GM18526 (cell line): ENCODE measurements around the gene NTM.

Source experiments
- POLR2A ChIP-seq: IDR thresholded peaks from 3 replicates; pipeline ENCODE4 v1.6.1; 2011; ENCODE audit not compliant: insufficient read length; ENCODE audit errors: extremely low read depth

NTM gene

DNA sequence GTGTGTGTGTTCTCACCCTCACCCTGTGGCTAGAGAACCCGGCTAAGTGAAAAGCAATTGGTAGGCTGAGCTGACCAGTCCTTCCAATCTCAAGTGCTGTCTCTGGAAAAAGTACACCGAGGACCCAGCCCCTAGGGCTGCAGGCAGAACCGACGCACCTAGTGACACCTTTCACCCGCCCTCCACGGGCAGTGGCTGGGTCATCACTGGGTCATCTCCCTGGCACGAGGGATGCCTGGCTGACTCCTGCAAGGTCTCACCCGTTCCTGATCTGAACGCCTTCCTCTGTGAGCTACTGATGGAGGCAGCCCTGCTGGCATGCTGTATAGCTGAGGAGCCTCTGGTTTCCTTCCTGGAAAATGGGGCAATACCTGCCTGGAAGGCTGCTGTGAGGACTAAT lies 311.5 kb downstream of the NTM start:
- no peak for TF ChIP-seq POLR2A

DNA sequence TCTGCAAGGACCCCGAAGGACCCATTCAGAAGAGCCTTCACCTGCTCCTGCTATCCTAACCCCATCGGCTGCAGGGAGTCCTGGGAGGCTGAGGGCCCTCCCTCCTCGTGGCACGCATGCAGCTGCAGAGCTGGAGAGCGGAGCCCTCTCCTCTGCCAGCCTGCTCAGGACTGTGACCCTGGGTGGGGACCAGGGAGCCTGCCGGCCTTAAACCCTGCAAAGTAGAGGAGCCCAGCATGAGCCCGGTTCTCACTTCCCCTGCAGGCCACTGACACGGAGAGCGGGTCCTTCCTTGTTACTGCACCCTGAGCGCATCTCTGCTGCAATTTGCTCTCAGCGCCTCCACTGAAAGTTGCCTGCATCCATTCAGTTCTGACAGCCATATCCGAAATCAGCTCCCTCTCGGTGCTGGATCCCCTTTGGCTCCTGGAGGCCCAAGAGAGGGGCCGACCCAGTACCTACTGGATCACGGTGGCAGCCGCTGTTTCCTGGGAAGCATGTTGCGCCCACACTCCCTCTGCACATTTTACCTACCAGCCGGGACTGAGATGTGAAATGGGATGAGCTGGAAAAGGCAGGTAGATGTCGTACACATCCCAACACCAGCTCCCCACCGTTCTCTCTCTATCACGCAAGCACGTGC lies 312.1 kb downstream of the NTM start:
- TF ChIP-seq POLR2A, result no peak

DNA sequence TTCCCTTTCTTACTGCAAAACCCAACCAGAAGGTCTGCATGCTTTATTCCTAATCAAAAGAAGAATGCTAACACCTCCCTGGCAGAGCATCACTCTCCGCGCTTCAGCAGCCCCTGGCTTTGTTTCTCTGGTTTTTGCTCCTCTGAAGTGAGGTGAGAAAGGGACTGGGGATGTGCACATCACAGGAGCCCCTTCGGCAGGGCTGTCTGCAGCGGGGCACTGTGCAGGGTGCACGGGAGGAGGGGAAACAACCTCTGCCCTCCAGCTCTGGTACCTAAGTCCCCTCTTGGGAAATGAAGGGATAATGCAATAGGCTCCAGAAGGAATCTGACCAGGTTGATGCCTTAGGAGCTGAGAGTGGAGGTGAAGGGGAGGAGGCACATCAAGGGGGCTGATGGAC lies 312.7 kb downstream of the NTM start:
- TF ChIP-seq POLR2A, result no peak

DNA sequence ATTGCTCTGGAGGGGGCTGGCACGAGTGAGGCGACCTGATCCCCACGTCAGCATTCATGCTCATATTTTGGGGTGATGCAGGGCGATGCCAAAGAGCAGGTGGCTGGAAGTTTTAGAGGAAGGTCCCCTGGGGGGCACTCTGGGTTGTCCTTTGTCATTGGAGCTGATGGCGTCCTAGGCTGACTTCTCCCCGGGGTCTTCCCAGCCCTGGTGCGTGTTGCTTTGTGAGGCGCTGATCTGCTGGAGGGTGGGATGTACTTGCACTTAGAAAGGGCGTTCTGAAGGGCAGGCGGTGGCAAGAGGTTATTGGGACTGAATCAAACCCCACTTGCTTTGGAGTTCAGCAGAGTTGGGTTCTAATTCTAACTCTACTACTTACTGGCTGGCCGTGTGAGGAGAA lies 313.3 kb downstream of the NTM start:
- TF ChIP-seq POLR2A, result no peak

DNA sequence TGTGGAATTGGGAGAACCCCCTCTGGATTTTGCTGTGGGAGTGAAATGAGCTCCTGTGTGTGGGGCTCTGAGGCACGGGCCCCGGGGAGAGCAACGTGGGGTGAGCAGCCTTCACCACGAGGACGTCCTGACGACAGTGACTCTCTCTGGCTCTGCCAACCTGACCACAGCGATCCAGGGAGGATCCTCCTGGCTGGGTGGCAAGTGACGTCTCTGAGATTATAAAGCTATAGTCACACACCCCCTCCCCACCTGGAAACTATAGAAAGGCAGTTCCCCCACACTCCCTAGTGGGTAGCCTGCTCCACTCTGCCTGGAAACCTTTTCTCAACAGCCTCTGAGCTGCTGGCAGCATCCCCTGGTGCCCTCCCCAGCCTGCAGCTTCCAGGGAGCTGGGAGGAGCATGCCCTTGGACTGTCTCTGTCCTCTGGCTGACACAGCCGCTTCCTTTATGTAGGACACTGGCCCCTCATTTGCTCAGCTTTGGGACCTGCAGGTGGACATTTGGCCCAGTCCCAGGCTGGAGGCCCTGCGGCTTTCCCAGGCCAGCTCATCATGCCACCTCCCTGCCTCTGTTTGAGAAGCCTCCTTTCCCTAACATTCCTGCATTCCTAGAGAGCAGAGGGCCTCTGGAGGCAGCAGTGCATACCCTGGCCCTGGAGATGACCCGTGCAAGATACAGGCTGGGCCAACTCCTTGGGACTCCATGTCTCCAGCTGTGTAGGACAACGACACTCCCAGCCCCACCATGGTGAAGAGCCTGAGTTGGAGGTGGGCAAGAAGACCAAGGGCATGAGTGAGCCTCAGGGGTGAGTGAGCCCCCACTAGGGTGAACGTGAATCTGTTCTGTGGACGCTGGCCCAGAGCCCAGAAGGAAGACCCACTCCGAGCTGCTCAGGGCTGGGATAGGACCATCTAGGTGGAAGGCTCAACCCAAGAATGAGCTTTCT lies 314.0 kb downstream of the NTM start:
- TF ChIP-seq POLR2A, result no peak

DNA sequence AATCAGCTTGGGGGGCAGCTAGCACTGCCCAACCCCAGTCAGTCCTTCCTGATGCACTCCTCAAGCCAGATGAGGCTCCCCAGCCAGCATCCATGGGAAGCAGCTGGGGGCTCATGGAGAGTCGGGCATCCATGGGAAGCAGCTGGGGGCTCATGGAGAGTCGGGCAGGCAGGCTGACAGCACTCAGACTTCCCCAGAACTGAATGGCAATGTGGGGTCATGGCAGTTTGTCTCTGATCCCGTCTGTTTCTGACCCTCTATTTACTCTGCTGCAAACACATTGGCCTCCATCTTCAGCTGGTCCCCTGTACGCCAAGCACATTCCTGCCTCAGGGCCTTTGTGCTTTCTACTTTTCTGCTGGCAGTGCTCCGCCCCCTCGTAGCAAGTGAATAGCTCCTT lies 314.8 kb downstream of the NTM start:
- no peak for TF ChIP-seq POLR2A

DNA sequence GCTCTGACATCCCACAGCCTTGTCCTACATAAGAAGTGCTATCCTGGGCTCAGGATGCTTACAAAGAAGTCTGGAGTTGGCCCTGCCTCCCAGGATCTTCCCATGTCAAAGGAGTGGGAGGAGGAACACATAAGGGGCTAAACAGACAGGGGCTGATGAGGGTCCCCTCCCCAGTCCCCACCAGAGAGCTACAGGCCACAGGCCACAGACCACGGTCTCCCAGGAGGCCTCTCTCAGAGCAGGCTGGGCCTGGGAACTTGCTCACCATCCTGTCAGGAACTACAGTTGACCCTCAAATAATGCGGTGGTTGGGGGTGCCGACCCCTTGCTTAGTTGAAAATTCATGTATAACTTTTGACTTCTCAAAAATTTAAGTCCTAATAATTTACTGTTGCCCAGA lies 315.5 kb downstream of the NTM start:
- no peak for TF ChIP-seq POLR2A

DNA sequence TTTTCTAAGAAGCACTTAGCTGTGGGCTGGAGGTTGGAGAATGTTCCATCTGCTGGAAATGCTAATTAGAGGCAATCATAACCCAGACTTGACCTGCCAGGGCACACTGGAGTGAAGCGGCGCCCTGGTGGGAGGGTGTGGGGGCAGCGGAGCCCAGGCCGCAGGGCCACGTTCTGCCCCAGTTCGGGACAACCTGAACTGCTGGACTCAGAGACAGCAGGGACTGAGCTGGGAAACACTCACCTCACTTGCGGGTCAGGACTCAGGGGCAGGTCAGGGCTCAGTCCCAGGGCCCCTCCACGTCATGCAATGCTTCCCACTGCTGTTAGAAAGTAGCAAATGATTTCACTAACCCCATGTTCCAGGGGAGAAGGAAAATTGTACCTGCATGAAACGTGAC lies 316.4 kb downstream of the NTM start:
- TF ChIP-seq POLR2A, result no peak

DNA sequence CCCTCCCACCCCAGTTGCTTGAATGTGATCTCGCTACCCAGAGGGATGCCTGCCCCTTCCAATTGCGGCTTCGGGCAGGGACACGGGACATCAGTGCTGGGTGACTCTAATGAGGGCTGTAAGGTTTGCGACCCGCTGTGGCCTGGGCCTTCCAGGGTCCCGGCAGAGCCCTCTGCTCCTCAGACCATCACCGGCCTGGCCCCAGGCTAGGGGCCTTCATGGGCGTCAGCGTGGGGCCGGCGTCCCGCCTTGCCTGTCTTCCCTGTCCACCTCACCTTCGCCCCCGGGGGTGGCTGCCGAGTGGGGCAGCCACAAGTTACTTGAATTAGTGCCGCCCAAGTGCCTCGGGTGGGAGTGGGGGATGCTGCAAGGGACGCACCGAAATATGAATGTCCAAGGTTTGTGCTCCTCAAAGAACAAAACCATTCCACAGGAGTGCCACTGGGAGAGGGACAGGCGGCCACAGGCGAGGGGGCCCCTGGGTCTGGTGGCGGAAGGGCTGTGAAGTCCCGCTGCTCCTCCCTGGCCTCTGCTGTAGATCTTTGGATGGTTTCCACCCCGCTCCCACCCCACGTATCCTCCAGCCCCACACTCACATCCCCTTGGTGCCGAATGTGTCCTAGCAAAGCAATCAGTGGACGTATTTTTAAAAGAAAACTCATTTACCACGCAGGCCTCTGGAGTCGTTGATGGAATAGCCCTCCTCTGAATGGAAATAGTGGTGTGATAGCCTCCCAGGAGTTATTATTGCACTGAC lies 317.1 kb downstream of the NTM start:
- no peak for TF ChIP-seq POLR2A

DNA sequence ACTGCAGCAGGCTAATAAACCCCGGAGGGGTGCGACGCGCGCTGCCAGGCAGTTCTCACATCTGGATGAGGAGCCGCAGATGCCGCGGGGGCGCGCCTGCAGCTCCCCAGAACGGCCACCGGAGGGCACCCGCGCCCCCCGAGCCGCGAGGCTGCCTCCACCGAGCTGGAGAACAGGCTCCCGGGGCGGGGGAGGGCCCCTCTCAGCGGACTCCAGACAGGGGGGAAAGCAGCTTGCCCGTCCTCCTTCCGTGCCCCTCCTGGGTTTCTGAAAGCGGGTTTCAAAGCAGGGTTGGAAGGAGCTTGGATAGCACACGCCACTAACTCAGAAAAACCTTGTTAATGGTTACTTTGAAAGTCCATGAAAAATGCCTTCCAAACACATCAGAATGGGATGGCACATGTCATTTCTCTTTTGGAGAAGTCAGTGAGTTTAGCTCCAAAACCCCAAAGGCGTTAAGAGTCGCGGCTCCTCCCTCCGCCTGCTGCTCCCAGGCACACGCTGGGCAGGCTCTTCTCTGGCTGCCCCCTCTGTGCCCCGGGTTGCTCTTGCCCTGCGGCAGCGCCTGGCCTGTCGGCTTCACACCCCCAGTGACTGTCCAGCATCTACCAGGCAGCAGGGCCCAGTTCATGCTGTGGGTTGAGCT lies 317.8 kb downstream of the NTM start:
- TF ChIP-seq POLR2A, result no peak

DNA sequence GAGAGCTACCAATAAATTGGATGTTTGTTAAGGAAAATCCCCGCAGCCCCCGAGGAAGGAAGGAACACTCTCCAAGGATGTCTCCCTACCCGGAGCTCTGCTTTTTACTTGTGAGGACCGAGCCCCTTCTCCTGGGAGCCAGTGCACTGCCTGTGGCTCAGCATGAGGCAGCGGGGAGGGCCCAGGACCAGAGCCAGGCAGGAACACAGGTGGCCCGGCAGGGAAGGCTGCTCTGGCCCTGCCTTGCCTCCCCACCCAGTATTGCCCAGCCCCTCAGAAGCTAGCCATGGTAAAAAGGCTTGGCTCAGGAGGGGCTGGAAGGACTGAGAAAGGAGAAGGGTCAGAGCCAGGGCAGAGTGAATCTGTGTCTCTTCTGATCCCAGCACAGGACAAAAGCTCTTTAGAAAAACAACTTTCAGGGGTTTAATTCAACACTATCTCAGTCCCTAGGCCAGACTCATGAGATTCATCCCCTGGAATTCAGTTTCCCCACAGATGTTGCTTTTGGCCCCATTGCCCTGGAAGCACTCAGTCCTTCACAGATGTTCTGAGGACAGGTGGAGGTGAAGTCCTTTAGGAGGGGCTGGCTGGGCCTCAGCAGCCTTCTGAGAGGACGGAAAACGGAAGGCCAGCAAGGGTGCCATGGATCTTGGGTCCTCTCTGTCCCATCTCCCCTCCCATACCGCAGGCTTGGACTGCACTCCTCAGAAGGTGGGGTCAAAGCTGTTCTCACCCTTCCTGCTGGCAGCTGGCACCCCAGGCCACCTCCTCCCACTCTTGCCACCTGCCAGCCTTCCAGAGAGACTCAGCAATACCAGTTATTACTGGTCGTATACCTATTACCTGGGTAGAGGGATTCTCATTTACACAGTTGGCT lies 318.9 kb downstream of the NTM start:
- no peak for TF ChIP-seq POLR2A

DNA sequence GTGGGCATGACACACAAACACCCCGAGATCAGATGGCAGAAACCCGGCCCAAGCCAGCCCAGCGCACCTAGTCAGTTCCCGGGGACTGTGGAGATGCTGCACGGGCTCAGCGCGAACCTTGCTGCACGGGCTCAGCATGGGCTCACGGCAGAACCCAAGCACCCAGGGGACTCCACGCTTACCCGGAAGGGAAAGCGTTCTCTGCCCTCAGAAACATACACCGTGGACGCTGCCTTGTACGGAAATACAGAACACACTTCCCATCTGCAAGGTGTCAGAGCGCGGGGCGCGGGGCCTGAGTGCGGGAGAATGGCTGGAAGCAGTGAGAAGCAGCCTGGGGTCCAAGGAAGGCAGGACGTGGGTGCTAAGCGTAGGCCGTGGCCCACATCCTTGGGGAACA lies 319.9 kb downstream of the NTM start:
- TF ChIP-seq POLR2A, result no peak

DNA sequence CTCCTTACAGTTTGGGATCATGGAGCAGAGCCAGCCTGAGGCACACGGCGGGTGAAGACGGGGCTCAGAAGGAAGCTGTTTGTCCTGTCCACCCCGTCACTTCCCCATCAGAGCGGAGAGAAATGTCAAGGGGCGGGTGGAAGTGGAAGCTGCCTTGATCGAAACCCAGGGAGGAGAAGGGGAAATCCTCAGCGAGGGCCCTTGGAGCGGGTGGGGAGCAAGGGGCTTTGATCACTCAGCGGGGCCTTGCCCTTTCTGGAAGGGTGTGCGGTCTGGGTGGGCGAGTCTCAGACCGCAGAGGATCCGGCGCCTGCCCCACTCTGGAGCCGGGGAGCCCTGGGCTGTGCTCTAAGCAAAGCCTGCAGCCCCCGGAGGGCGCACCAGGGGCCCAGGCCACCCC lies 320.4 kb downstream of the NTM start:
- TF ChIP-seq POLR2A, result no peak
